OCI-LY1 (cell line): ENCODE measurements around the gene OLIG1.

Source experiments
- H2AFZ ChIP-seq: fragments of 200-600 bp; sonication (generic), shearing (Covaris generic); 2 replicates; pipeline ENCODE4 v1.6.0; 2014; ENCODE audit warnings: antibody characterized with exemption, mild to moderate bottlenecking, low read length
- H3F3A ChIP-seq: fragments of 200-600 bp; sonication (generic), shearing (Covaris generic); 2 replicates; pipeline ENCODE4 v1.6.0; 2014; ENCODE audit warnings: mild to moderate bottlenecking, antibody characterized with exemption, low read length, moderate library complexity; ENCODE audit not compliant: insufficient read depth
- H3K27ac ChIP-seq: fragments of 200-600 bp; sonication (generic); 2 replicates; pipeline ENCODE4 v1.5.1; 2014; ENCODE audit warnings: low read length, mixed run types, mild to moderate bottlenecking, low read depth; ENCODE audit not compliant: poor library complexity, severe bottlenecking
- H3K27me3 ChIP-seq: fragments of 200-600 bp; sonication (generic); 2 replicates; pipeline ENCODE4 v1.6.0; 2014; ENCODE audit warnings: antibody characterized with exemption, mild to moderate bottlenecking, low read length, moderate library complexity; ENCODE audit not compliant: insufficient read depth
- H3K36me3 ChIP-seq: fragments of 200-600 bp; sonication (generic); 2 replicates; pipeline ENCODE4 v1.6.1; 2014; ENCODE audit warnings: mild to moderate bottlenecking, antibody characterized with exemption, low read length, moderate library complexity, mixed read lengths; ENCODE audit not compliant: insufficient read depth
- H3K4me1 ChIP-seq: fragments of 200-600 bp; sonication (generic); 2 replicates; pipeline ENCODE4 v1.5.1; 2014; ENCODE audit warnings: mild to moderate bottlenecking, low read length, moderate library complexity; ENCODE audit not compliant: insufficient read depth, severe bottlenecking
- H3K4me2 ChIP-seq: fragments of 200-600 bp; sonication (generic), shearing (Covaris generic); 2 replicates; pipeline ENCODE4 v1.6.1; 2014; ENCODE audit warnings: low read length
- H3K4me3 ChIP-seq: fragments of 200-600 bp; sonication (generic); 2 replicates; pipeline ENCODE4 v1.5.1; 2014; ENCODE audit warnings: low read length, low read depth, mild to moderate bottlenecking, mixed read lengths; ENCODE audit not compliant: poor library complexity, severe bottlenecking
- H3K79me2 ChIP-seq: fragments of 200-600 bp; shearing (Covaris generic); 2 replicates; pipeline ENCODE4 v1.6.1; 2016; ENCODE audit warnings: mixed run types, low read length, mixed read lengths; ENCODE audit not compliant: insufficient read depth
- H3K9ac ChIP-seq: fragments of 200-600 bp; sonication (generic), shearing (Covaris generic); 2 replicates; pipeline ENCODE4 v1.6.1; 2014; ENCODE audit warnings: mild to moderate bottlenecking, low read length, mixed read lengths
- H3K9me2 ChIP-seq: fragments of 200-600 bp; sonication (generic), shearing (Covaris generic); 2 replicates; pipeline ENCODE4 v1.6.1; 2014; ENCODE audit warnings: low read depth, mild to moderate bottlenecking, low read length, mixed read lengths
- H3K9me3 ChIP-seq: fragments of 200-600 bp; shearing (Covaris generic); 2 replicates; pipeline ENCODE4 v1.6.1; 2014; ENCODE audit warnings: low read length, mixed read lengths
- H4K20me1 ChIP-seq: fragments of 200-600 bp; sonication (generic), shearing (Covaris generic); 2 replicates; pipeline ENCODE4 v1.6.0; 2016; ENCODE audit warnings: mild to moderate bottlenecking, low read length; ENCODE audit not compliant: insufficient read depth
- CTCF ChIP-seq: fragments of 200-600 bp; sonication (generic), shearing (Covaris generic); IDR thresholded peaks from 2 replicates; pipeline ENCODE4 v1.5.1; 2017; ENCODE audit warnings: mild to moderate bottlenecking, antibody characterized with exemption, low read length, moderate library complexity, mixed read lengths
- EZH2 ChIP-seq: fragments of 200-600 bp; sonication (generic), shearing (Covaris generic); IDR thresholded peaks from 2 replicates; pipeline ENCODE4 v1.8.0; 2017; ENCODE audit warnings: borderline replicate concordance, mixed run types, mild to moderate bottlenecking, antibody characterized with exemption, low read length, moderate library complexity, mixed read lengths

The OLIG1 gene

GRCh38 chr21:33029385-33029921, 40.5 kb upstream of the OLIG1 start:
- H3K36me3 ChIP-seq: no peaks in the 10 kb centered on the region
- TF ChIP-seq EZH2 (no peak), CTCF (no peak)
- H3K27me3 ChIP-seq: no peaks in the 10 kb centered on the region; the same call in 1 of the 2 replicates

GRCh38 chr21:33029975-33030461, 39.9 kb upstream of the OLIG1 start:
- Histone ChIP-seq H3K27ac (no peak overlapping the region), H3K9me2 (no peaks in the 10 kb centered on the region), H3K9me3 (no peaks in the 10 kb centered on the region), H3K4me2 (no peak overlapping the region), H4K20me1 (no peaks in the 10 kb centered on the region), H3K27me3 (no peaks in the 10 kb centered on the region; the same call in 1 of the 2 replicates), H3K4me3 (no peak overlapping the region), H3K79me2 (no peaks in the 10 kb centered on the region), H3F3A (no peaks in the 10 kb centered on the region), H3K4me1 (no peaks in the 10 kb centered on the region), H3K36me3 (no peaks in the 10 kb centered on the region), H2AFZ (no peak overlapping the region), H3K9ac (no peak overlapping the region)
- TF ChIP-seq EZH2: no peak

More at GRCh38 chr21:33029385-33029921, 40.5 kb upstream of the OLIG1 start:
- H3F3A ChIP-seq: no peaks in the 10 kb centered on the region
- H3K4me1 ChIP-seq: no peaks in the 10 kb centered on the region
- no peak overlapping the region for H3K9ac ChIP-seq
- H3K4me2 ChIP-seq: no peak overlapping the region
- H2AFZ ChIP-seq: no peak overlapping the region
- H3K9me3 ChIP-seq: no peaks in the 10 kb centered on the region
- H3K4me3 ChIP-seq: no peak overlapping the region
- no peaks in the 10 kb centered on the region for H3K79me2 ChIP-seq
- H3K27ac ChIP-seq: no peak overlapping the region
- H3K9me2 ChIP-seq: no peaks in the 10 kb centered on the region
- no peaks in the 10 kb centered on the region for H4K20me1 ChIP-seq

GRCh38 chr21:33030633-33031032, 39.3 kb upstream of the OLIG1 start:
- Histone ChIP-seq H3F3A (no peaks in the 10 kb centered on the region), H4K20me1 (no peaks in the 10 kb centered on the region), H2AFZ (no peak overlapping the region), H3K36me3 (no peaks in the 10 kb centered on the region), H3K4me2 (no peak overlapping the region), H3K4me1 (no peaks in the 10 kb centered on the region), H3K79me2 (no peaks in the 10 kb centered on the region), H3K4me3 (no peak overlapping the region), H3K27ac (no peak overlapping the region), H3K27me3 (no peaks in the 10 kb centered on the region; the same call in 1 of the 2 replicates), H3K9me3 (no peaks in the 10 kb centered on the region), H3K9ac (no peak overlapping the region), H3K9me2 (no peaks in the 10 kb centered on the region)
- TF ChIP-seq EZH2: no peak
- no peak for TF ChIP-seq CTCF
